NK-92 (cell line): ENCODE data around the gene UTS2B.
"Not testable (repeated sequence)": the region's sequence is repeated elsewhere in the genome, so short reads cannot be mapped to it uniquely, and the experiment has no call there.

ENCODE experiments used
- DNase-seq: peaks from one replicate; lab custom pipeline; 2025; ENCODE audit not compliant: unreplicated experiment; lab: John Stamatoyannopoulos, UW

UTS2B gene

DNA sequence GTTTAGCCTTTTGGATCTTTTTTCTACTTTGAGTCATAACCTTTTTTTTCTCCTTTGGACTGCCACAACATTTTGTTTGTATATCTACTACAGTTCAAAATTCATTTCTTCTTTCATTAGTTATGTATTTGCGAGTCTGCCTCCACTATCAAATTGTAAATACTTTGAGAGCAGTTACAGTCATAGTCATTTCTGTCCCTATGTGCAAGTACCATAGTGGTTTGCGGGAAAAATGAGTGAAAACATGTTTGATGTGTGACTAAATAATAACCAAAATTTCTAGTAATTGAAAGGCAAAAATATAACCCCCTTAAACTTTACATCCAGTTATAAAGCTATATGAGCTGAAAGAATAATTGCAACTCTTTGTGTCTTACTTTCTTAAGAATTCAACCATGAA, 46.9 kb downstream of the UTS2B start:
- no peak for DNase-seq

DNA sequence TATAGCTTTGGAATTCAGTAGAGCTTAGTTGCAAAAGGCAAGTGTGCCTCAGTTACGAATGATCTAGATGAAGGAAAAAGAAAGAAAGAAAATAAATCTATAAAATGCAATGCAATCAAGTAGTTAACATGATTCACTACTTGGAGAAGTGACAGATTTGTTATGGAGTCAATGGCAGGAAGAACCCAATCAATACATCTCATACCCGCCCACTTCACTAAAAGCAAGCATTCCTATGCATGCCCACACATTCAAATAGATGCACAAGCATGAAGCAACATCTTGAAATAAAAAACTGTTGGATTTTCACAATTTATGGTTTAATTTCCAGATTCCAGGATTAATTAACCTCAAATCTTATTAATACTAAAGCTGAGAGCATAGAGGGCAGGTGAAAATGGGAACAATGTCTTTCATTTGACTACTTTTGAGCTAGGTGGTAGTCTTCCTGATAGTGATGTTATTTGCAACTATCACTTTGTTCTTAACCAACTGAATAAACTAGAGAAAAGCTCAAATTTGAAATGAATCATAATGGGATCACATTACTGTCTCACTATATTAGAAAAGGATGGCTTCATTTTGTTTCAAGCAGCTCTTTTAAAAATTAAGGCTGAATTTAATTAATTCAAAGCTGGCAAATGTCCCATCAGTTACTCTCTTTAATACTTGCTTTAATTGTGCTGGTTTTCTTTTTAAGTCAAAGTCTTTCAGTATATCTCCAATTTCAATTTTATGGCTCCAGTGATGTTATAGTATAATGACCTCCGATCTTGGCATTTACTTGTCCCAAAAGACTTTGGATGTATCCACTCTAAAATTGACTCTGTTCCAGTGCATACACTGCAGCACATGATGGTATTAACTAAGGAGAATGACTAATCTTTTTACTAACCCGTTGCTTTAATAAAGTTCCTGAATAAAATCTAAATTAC, 47.8 kb downstream of the UTS2B start:
- DNase-seq = no peak

DNA sequence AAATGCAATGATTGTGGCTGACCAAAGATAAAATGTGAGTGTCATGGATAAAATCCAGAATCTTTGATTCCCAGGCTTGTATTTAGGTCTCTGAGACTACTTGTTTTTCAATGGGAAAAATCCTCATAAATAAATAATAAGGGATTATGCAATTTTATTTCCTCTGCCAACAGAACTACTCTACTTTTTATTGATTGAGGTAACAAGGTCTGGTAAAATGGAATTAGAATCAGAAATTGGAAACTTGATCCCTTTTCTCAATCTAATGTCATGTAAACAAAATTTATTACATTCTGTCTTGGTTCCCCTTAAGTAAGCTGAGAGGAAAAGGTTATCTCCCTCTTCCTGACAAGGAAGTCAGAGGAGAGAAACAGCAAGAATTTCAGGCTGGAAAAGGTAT, 49.4 kb downstream of the UTS2B start:
- no peak for DNase-seq

DNA sequence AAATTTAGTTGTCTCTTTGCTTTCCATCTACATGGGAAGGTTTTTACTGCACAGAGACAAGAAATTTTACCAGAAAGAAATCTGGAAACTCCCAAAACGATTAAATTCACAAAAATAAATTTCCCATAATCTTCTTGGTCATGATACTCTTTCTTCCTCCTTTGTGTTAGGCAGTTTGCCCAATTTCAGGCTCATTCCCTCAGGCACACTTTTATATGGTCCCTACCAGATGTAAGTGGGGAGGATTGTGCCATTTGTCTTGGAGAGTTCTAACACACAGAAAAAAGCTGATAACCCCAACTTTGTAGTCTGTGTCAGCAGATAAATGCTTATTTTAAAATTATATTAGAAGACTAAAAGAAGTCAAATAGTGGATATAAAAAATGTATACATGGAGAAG, 50.2 kb downstream of the UTS2B start:
- DNase-seq = no peak

DNA sequence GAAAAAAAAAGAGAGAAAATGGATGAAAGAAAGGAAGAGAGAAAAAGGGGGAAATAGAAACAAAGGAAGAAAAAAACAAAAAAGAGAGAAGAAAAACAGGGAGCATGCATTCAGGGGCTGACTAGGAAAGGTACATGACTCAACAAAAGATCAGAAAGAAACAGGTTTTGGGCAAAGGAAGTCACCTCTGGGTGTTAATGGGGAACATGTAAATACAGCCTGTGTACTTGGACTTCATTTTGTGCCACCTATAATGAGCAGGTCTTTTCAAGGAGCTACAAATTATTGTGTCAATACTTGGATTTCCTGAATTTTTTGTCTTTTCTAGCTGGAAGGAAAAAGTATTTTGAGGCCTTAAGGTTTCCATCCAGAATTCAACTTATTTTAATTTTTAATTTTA, 54.6 kb downstream of the UTS2B start:
- no peak for DNase-seq

DNA sequence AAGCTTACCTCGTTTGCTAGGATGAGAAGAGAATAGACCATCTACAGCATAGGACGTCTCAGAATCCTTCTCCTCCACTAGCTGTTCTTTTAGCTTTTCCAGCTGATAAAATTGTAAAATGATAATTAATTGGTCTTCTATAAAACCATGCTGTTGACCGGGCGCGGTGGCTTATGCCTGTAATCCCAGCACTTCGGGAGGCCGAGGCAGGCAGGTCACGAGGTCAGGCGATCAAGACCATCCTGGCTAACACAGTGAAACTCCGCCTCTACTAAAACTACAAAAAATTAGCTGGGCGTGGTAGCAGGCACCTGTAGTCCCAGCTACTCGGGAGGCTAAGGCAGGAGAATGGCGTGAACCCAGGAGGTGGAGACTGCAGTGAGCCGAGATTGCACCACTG, 55.1 kb downstream of the UTS2B start:
- not testable (repeated sequence) for DNase-seq

DNA sequence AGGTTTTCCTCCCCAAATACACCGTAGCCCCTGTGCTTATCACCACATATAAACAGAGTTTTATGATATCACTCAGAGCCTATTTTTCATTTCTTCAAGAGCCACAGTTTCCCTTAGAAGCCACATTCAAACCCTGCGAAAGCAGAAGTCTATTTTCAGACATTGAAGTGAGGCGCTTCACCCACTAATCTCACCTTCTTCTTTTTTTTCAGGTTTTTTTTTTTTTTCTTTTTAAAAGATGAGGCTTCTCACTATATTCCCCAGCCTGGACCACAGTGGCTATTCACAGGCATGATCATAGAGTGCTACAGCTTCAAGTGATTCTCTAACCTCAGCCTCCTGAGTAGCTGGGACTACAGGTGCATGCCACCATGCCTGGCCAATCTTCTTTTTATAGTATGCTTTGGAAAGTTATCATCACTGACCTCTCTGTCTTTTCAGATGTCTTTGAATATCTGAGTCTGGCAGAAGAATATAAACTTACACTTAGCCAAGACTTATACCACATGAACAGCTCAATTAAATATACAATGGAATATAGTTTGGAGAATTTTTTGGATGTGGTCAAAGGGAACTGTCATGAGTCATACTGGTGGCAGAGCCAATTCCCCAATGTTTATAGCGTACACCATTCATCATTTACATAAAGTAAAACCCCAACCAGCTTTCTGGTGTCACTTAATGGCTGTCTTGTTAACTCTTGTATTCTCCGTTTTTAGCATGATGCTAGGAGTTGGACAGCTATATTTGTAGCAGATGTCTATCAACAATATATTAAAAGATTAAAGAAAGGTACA, 60.8 kb downstream of the UTS2B start:
- no peak for DNase-seq

DNA sequence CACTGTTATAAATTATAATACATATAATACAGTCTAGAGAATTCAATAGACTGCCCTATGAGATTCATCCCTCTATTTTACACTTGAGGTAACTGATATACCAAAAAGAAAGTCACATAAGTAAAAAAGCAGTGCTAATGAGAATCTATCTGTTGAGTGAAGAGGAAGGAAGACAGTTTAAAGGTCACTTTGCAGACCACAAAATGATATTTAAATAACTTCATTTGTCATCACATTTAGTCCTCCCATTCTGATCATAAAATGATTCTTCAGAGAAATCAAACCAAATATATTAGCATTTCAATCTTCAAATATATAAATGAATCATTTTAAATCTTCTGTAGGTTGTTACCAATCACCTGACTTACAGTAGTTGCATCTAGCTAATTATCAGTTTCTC, 61.6 kb downstream of the UTS2B start:
- no peak for DNase-seq

DNA sequence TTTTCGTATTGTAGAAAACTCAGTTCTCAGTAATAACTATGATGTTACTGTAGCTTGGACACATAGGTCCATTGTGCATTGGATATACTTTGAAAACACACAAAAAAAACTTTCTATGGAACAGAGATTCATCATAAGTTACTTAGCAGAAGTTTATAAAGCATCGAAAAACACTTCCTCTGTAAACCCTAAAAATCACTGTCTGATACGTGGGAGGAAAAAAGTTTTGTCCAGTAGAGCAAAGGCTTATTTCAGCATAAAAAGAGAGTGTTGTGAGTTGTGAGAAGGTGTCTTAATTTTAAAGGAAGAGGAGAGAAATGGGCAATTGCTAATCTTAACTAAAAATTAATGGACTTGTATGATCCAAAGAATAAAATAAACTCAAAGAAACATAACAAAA, 66.5 kb downstream of the UTS2B start:
- no peak for DNase-seq

DNA sequence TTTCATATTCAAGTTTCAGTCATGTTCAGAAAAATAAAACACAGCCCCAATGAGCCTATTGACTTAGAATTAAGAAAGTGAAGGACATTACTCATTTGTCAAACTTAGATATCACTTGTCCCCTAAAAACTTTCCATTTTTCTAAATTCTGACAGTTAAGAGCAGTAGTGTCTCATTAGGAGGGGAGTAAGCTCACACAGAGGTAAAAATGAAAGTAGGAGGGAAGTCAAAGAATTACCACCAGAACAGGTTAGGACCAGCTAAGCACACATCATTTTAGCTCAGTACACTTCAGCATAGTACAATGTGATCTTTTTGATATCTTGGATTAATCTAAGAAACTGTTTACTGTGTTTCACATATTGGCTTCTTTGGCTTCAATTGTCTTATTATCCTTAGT, 67.0 kb downstream of the UTS2B start:
- DNase-seq = no peak

DNA sequence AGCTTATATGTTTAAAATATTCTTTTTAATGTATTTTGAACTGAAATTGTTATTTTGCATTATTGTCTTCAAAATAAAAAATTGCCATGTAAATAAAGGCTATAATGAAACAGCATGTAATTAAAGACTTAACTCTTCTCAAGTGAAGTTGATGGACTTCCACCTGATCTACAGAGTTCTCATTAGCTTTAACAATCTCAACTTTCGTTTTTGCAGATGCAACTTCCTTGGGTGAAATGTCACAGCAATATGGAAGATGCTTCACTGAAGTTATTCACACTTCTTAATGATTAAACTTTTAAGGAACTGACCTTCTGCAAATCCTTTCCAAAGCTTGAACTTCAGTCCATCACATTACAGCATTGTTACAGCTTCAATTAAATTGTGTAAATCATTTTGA, 67.7 kb downstream of the UTS2B start:
- DNase-seq = no peak

DNA sequence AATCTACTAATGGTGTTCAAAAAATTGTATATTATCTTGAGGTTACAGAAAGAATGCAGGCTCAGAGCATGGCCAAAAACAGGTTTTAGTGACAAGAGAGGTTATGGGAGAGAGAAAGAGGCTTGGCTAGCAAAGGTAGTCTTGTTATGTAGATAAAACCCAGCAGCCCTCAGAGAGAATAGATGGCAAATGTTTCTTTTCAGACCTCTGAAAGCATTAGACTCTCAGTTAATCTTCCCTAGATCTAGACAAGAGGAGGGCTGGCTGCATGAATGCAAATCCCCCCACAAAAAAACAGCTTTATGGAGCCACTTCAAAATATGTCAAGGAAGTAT, 69.1 kb downstream of the UTS2B start:
- no peak for DNase-seq

DNA sequence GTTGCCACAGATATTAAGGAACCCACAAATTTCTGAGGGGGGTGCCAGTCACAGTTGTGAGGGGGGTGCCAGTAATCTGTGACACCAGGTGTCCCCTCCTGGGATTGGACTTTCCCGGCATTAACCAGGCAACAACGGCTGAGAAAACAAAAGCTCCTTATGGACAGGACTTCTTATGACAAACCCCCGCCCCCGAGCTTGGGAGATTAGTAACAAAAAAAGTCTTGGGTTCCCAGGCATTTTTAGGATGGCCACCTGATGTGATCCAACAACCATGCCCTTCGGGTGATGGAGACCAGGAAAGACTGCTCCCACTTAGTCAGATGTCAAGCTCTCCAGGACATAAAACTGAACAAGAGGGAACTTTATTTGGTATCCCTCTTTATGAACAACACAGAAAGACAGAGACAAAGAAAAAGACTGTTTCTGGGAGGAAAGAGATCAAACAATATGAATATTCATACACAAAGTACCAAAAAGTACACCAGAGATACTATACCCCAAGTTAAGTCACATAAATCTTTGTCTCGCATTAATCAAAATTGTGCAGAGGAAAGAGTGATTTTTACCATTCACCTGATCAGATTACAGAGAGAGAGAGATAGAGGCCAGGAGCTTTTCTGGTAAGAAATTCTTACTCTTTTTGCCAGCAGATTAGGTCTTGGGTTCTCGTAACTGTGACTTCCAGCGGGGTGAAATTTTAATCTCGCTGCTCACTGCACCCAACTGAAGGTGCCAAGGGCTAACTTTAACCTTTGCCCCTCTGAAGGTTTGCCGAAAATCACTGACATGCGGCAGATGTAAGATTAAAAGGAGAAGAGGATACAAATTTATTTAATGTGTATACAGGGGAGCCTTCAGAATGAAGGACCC, 69.7 kb downstream of the UTS2B start:
- DNase-seq = no peak

DNA sequence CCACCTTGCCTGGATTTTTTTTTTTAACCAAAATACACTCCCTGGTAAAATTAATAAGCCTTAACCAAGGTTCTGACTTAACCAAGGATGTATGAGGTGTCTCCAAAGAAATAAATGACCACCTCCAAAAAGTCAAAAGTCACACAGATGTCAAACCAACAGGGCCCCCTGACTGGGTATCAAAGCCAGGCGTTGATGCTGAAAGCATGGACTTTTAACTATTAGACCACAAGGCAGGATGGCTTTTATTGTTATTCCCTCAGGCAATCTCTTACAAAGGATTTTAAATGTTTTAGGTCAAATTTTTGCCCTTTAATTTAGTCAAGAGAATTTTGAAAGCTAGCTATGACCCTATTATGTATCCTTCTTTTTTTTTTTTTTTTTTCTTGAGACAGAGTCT, 70.8 kb downstream of the UTS2B start:
- DNase-seq = no peak

DNA sequence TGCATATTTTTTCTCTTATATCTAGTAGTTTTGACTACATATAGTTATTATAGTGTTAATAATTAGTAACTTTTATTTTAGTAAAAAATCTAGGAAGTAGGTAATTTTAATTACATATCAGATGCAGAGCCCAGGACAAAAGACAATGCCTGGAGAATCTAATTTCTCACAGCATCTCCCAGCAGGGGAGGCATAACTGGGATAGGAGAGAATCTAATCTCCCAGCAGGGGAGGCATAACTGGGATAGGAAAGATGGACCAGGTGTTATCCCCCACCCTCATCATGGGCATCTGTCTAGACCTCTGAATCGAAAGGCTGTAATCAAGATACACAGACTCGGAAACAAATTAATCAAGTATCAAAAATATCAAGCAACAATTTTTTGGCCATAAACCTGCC, 73.0 kb downstream of the UTS2B start:
- no peak for DNase-seq

DNA sequence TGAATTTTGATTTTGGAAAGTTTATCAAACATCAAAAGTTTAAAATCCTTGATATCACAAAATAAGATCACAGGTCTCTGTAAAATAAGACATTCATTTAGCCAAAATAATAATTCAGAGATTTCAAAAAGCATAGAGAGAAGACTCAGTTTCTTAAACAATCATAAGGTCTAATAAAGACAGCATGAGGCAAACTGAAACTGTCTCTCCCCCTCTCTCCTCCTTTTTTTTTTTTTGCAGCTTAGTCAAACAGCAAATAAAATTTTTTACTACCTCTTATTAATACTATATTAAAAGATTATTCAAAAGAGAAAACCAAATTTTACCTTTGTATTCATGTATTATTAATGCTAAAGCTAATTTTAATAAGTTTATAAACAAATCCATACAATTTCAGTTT, 73.9 kb downstream of the UTS2B start:
- no peak for DNase-seq

DNA sequence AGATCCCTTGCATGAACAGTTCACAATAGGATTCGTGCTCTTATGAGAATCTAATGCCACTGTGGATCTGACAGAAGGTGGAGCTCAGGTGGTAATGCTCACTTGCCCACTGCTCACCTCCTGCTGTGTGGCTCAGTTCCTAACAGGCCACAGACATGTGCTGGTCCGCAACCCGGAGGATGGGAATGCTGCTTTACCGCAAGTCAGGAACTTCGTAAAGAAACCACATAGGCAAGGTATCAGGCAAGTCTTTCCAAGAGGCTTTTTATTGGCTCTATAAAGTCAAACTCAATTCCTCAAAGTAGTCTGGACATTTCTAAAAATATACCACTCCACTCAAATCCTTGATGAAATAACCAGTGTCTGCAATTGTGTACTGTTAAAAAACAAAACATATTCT, 75.2 kb downstream of the UTS2B start:
- DNase-seq = no peak

DNA sequence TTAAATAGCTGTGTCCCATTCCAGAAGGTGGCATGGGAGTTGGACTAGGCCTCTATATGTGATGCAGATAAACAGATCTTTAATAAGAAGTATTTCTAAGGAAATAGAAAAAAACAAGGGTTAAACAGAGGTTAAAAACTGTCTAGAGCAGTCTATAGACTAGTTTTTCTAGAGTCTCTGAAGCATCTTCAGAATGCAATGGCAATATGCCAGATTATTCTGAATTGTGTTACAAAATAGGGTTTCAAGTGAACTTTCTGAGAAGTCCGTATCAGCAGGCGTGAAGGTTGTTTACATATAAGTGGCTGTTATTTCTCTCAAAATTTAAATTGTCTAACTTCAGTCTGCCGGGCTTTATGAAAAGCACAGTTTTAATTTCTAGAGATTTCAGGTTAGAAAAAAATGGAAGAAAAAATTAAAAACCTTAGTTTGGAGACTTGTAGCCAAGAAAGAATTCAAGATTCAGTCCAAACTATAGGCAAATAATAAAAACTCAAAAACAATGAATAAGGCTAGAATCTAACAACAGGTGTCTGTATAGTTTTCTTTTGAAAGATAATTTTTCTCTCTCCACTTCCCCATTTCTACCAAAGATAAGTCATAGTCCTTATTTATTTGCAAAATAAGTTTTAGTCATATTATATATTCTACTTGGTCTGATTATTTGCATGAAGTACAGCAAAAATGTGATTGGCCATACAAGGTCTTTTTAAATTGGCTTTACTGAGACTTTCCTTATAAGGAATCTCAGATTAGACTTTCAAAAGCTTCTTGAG, 76.0 kb downstream of the UTS2B start:
- no peak for DNase-seq

DNA sequence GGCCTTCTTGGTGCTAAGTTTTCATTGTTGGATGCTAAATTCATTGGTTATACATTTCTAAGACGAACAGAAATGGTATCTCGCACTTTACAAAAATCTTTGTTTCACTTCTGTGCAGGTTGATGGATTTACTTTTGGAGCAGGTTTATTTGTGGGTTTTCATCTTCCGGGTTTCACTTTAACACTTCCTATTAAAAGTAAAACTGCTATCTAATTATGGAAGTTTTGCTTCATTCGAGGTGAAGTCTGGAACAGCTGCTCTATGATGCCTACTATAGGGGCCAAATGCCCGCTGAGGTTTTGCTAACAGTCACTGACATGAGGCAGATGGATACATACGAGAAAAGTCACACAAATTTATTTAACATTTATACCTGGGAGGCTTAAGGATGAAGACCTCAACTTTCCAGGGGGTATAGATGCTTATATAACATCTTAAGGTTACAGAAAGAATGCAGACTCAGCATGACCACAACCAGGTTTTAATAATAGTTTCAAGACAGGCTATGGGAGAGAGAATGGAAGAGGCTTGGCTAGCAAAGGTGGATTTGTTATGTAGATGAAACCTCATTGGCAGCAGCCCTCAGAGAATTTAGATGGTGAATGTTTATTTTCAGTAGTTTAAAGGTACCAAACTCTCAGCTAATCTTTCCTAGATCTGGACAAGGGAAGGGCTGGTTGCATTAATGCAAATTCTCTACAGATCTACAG, 77.1 kb downstream of the UTS2B start:
- no peak for DNase-seq

DNA sequence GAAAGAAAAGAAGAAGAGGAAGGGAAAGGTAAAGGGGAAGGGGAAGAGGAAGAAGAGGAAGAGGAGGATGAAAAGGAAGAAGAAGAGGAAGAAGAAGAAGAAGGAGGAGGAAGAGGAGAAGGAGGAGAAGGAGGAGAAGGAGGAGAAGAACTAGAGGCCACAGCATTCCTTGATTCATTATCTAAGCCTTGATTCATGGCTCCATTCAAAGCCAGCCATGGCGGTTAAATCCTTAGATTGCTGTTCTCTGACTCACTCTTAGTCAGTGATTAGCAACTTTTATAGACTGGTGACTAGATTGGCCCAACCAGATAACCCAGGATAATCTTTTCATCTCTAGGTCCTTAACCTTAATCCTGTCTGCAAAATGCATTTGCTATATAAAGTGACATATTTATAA, 83.7 kb downstream of the UTS2B start:
- no peak for DNase-seq
